Measurements from ENCODE around the gene MYBPH. TPM values are rescaled to one million over a fixed set of nuclear protein-coding genes. Genes with fewer than 3 reads are reported as not detected.

Gene MYBPH
- total and polyA plus RNA-seq, 2 donors (not counting 1 experiment from before 2014, with no cell fraction given): not detected

DNA sequence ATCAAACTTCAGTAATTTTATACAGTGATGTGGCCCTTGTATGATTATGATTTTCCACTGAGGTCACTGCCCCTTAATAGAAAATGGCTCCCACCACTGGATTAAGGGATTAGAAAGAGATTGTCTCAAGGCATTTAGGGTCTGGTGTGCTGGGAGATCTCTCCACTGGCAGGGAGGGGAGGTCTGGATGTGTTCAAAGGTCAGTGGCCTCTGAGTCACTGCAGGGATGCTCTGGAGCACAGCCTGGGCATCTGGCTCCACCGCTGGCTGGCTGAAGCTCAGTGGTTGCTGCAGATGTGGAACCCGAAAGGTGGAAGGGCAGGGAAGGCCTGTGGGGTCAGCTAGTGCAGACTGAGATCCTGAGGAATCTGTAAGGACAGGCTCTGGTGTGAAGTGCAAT, 29.1 kb upstream of the MYBPH start:
- Histone ChIP-seq H2AFZ (ENCODE audit: insufficient read depth, low read depth, low read length, poor library complexity, severe bottlenecking) (no peak overlapping the region), H4K20me1 (ENCODE audit: control insufficient read depth, insufficient read depth, low read length, poor library complexity, severe bottlenecking) (no peaks in the 10 kb centered on the region), H3K79me2 (ENCODE audit: control insufficient read depth, insufficient read depth, low read length) (no peaks in the 10 kb centered on the region), H3K9ac (ENCODE audit: low read length) (no peak overlapping the region), H3K9me3 (ENCODE audit: control extremely low read depth in 1 of 3, control insufficient read depth in 2 of 3, insufficient read depth in 1 of 3, low read length in 2 of 3) (no peaks in the 10 kb centered on the region), H3K4me1 (ENCODE audit: control insufficient read depth in 2 of 2, insufficient read depth in 2 of 2, low read length in 2 of 2) (no peaks in the 10 kb centered on the region), H3K27ac (ENCODE audit: low read length in 2 of 2) (no peak overlapping the region), H3K36me3 (replicated peaks in 1 of 2; ENCODE audit: control extremely low read depth in 1 of 2, control insufficient read depth in 1 of 2, extremely low read depth in 1 of 2, insufficient read depth in 2 of 2, low read length in 1 of 2) (no peaks in the 10 kb centered on the region), H3K27me3 (replicated peaks in 1 of 4; ENCODE audit: control extremely low read depth in 1 of 4, control insufficient read depth in 3 of 4, insufficient read depth in 4 of 4, low read length in 3 of 4) (peaks cover 0 to 7% (median 2%) of the 10 kb centered on the region in 4 experiments), H3K4me3 (ENCODE audit: control extremely low read depth in 1 of 5, extremely low read depth in 1 of 5, insufficient read depth in 1 of 5, low read depth in 2 of 5, low read length in 4 of 5) (no peak overlapping the region), H3K4me2 (replicated peaks; ENCODE audit: low read depth, low read length, poor library complexity, severe bottlenecking) (no peak overlapping the region)
- intact Hi-C loops (cut with micrococcal nuclease): no loop called here
- no peak for DNase-seq
- no peak for ATAC-seq (ENCODE audit: low read depth)
- Mint-ChIP-seq H3K27me3 (peaks cover 43% of the 10 kb centered on the region), H3K9me3 (ENCODE audit: insufficient read depth) (no peaks in the 10 kb centered on the region), H3K4me1 (no peaks in the 10 kb centered on the region), H3K27ac (no peak overlapping the region), H3K4me3 (no peak overlapping the region)
- ChIA-PET POLR2A (no interaction called here), CTCF (no interaction called here)
- WGBS (ENCODE audit: insufficient coverage): 100% methylated on average over 1 of the region's 2 CpGs
- TF ChIP-seq EZH2 (IDR thresholded peaks at IDR 0.05; ENCODE audit: borderline replicate concordance, insufficient read depth, low read depth, low read length, poor library complexity, severe bottlenecking): no peak
- TF ChIP-seq, protein P1, sequence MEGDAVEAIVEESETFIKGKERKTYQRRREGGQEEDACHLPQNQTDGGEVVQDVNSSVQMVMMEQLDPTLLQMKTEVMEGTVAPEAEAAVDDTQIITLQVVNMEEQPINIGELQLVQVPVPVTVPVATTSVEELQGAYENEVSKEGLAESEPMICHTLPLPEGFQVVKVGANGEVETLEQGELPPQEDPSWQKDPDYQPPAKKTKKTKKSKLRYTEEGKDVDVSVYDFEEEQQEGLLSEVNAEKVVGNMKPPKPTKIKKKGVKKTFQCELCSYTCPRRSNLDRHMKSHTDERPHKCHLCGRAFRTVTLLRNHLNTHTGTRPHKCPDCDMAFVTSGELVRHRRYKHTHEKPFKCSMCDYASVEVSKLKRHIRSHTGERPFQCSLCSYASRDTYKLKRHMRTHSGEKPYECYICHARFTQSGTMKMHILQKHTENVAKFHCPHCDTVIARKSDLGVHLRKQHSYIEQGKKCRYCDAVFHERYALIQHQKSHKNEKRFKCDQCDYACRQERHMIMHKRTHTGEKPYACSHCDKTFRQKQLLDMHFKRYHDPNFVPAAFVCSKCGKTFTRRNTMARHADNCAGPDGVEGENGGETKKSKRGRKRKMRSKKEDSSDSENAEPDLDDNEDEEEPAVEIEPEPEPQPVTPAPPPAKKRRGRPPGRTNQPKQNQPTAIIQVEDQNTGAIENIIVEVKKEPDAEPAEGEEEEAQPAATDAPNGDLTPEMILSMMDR (IDR thresholded peaks at IDR 0.05): no peak

DNA sequence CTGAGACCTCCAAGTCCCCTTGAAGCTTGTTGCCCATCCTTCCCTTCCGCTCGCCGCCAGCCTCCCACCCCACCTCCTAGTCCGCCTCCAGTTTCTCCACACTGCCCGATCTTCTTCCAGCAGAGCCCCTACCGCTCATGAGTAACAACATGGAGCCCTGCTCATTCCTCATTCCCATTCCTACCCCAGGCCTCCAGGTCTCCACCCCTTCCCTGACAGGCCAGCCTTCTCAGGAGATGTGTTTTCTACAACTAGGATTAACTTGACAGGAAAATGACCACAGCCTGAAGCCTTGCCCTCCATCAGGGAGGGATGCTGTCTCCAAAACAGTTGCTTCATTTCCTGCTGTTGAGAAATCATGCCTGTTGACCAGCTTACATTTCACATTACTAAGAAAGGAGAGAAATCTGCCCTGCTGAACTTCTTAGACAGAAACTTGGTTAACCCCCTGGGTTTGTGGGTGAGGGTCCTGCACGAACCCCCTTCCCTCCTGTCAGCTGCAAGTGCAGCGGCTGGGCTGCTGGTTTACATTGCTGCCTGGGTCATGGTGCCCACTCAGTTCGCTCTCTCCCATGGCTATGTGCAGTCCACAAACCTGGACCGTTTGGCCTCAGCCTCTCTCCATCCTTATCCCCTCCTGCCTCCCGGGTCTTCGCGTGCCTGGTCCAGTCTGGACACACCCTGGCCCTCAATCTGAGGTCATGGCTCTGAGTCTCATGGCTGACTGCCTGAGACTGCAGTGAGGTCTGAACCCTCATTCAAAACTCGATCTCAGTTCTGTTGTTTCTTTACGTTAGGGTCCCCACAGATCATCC, 27.0 kb upstream of the MYBPH start:
- ChIA-PET POLR2A (no interaction called here), CTCF (interaction anchor here (1.6 kb wide), 1 partner anchor 13 kb away, joined by 6 read pairs; no protein-coding TSS in a partner anchor)
- no peaks in the 10 kb centered on the region for H3K9me3 Mint-ChIP-seq (ENCODE audit: insufficient read depth)
- H3K27ac Mint-ChIP-seq: no peak overlapping the region
- no peaks in the 10 kb centered on the region for H3K9me3 ChIP-seq (ENCODE audit: control extremely low read depth in 1 of 3, control insufficient read depth in 2 of 3, insufficient read depth in 1 of 3, low read length in 2 of 3)
- 94% methylated on average over 12 of the region's 15 CpGs for WGBS (ENCODE audit: insufficient coverage)
- TF ChIP-seq, protein P1 (IDR thresholded peaks at IDR 0.05): no peak
- TF ChIP-seq EZH2 (IDR thresholded peaks at IDR 0.05; ENCODE audit: borderline replicate concordance, insufficient read depth, low read depth, low read length, poor library complexity, severe bottlenecking): no peak
- H3K9ac ChIP-seq (ENCODE audit: low read length): no peak overlapping the region
- no peaks in the 10 kb centered on the region for H3K4me1 ChIP-seq (ENCODE audit: control insufficient read depth in 2 of 2, insufficient read depth in 2 of 2, low read length in 2 of 2)
- peaks cover 49% of the 10 kb centered on the region for H3K27me3 Mint-ChIP-seq
- no peaks in the 10 kb centered on the region for H4K20me1 ChIP-seq (ENCODE audit: control insufficient read depth, insufficient read depth, low read length, poor library complexity, severe bottlenecking)
- no peaks in the 10 kb centered on the region for H3K4me1 Mint-ChIP-seq
- no peak for DNase-seq
- no peak overlapping the region for H3K4me2 ChIP-seq (replicated peaks; ENCODE audit: low read depth, low read length, poor library complexity, severe bottlenecking)
- no peak overlapping the region for H3K27ac ChIP-seq (ENCODE audit: low read length in 2 of 2)
- intact Hi-C loops (cut with micrococcal nuclease): no loop called here
- H3K27me3 ChIP-seq (replicated peaks in 1 of 4; ENCODE audit: control extremely low read depth in 1 of 4, control insufficient read depth in 3 of 4, insufficient read depth in 4 of 4, low read length in 3 of 4): peaks cover 0 to 7% (median 2%) of the 10 kb centered on the region in 4 experiments
- ATAC-seq (ENCODE audit: low read depth): no peak
- no peaks in the 10 kb centered on the region for H3K36me3 ChIP-seq (replicated peaks in 1 of 2; ENCODE audit: control extremely low read depth in 1 of 2, control insufficient read depth in 1 of 2, extremely low read depth in 1 of 2, insufficient read depth in 2 of 2, low read length in 1 of 2)
- no peak overlapping the region for H2AFZ ChIP-seq (ENCODE audit: insufficient read depth, low read depth, low read length, poor library complexity, severe bottlenecking)
- no peaks in the 10 kb centered on the region for H3K79me2 ChIP-seq (ENCODE audit: control insufficient read depth, insufficient read depth, low read length)
- H3K4me3 ChIP-seq (ENCODE audit: control extremely low read depth in 1 of 5, extremely low read depth in 1 of 5, insufficient read depth in 1 of 5, low read depth in 2 of 5, low read length in 4 of 5): no peak overlapping the region
- H3K4me3 Mint-ChIP-seq: no peak overlapping the region

All from B cell (primary cell).